NCI-H146 treated with DMSO at 0.1 percent for 48 hours (cell line): ENCODE measurements around the gene COX15.
"Not testable (repeated sequence)": the region's sequence is repeated elsewhere in the genome, so short reads cannot be mapped to it uniquely, and the experiment has no call there.

ENCODE experiments used
- DNase-seq: peaks from one replicate; lab custom pipeline; 2025; ENCODE audit not compliant: unreplicated experiment; lab: John Stamatoyannopoulos, UW

The COX15 gene

DNA sequence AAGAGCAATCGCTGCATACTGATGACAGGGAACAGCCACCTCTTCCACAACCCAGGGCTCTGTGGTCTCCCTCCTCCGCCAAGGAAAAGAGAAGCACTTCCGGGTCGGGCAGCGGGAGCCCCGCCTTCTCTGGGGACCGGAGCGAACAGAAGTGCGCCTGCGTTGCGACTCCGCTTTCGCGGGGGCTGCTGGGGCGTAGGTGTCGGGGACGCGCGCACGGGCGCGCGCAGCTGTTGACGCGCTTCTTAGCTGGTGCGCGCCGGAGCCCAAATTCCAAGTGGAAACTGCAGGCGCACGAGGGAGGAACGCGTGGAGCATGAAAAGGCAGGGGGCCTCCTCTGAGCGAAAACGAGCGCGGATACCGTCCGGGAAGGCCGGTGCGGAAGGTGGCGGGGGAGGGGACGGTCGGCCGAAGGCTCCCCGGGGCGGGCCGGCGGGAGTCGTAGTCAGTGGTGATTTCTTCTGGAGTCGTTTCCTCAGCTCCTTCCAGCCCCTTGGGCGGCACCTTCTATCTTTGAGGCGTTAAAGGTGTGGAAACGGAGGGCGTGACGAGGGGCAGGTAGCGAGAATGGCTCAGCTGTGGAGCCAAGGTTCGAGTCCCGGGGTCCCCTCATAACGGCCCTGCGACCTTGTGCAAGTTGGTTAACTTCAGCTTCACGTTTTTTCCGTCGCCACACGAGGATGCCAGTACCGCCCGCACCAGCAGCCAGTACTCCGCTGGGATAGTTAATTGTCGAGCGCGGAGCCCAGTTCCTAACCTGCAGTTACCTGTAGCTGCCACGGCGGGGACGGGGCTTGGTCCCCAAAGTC is at the start of gene COX15, which contains the start of gene CUTC:
TSS of gene COX15 (minus strand) at position 95 of the 810 bp plus-strand sequence. CDS start at position 17, 78 bp downstream.
TSS of gene CUTC (plus strand) at position 202 of the 810 bp plus-strand sequence. CDS start at position 317, 115 bp downstream.
- DNase-seq, result peak; percentile 88

- no peak for DNase-seq
These were observed 47.4 kb upstream of the COX15 start for GRCh38 chr10:99779335-99779734.

- DNase-seq, result no peak
These were observed 46.2 kb upstream of the COX15 start for GRCh38 chr10:99777918-99778714.

GRCh38 chr10:99775850-99776249 is 43.9 kb upstream of the COX15 start:
- no peak for DNase-seq

GRCh38 chr10:99770408-99771045 is 38.6 kb upstream of the COX15 start:
- no peak for DNase-seq

- DNase-seq, result no peak
These were observed 37.8 kb upstream of the COX15 start for GRCh38 chr10:99769706-99770105.

GRCh38 chr10:99768556-99768955 is 36.6 kb upstream of the COX15 start:
- no peak for DNase-seq

- DNase-seq, result no peak
These were observed 36.0 kb upstream of the COX15 start for GRCh38 chr10:99767901-99768300.

DNA sequence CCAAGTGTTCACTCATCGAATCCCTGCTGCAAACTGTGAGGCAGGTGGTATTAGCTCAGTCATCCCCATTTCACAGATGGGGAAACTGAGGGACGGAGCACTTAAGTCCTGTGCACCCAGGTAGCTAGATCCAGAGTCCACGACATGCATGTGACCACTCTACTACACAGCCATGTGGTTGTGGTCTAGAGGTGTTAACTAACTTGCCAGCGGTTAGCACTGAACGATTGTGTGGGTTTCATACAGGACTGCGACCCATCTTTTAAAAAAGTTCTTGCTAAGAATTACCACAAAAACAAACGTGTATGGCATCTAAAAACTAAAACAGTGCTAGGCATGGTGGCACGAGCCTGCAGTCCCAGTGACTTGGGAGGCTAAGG is 34.4 kb upstream of the COX15 start:
- no peak for DNase-seq

- no peak for DNase-seq
These were observed 33.9 kb upstream of the COX15 start for GRCh38 chr10:99765672-99766301.

DNA sequence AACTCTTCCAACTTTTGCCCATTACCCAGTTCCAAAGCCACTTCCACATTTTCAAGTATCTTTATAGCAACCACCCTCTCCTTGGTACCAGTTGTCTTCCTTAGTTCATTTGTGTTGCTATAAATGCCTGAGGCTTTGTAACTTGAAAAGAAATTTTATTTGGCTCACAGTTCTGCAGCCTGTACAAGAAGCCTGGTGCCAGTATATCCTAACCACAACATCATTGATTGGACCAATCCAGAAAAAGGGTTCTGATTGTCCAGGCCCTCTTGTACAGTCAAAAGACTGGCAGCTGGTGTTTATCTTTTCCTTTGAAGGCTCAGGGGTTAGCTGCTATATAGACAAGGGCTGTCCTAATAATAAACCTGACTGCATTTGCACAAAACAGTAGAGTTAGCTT is 29.4 kb upstream of the COX15 start:
- no peak for DNase-seq

GRCh38 chr10:99760321-99760720 is 28.4 kb upstream of the COX15 start:
- DNase-seq, result no peak

- DNase-seq, result no peak
These were observed 26.4 kb upstream of the COX15 start for GRCh38 chr10:99758211-99758891.

GRCh38 chr10:99756159-99756558 is 24.2 kb upstream of the COX15 start:
- DNase-seq, result no peak

DNA sequence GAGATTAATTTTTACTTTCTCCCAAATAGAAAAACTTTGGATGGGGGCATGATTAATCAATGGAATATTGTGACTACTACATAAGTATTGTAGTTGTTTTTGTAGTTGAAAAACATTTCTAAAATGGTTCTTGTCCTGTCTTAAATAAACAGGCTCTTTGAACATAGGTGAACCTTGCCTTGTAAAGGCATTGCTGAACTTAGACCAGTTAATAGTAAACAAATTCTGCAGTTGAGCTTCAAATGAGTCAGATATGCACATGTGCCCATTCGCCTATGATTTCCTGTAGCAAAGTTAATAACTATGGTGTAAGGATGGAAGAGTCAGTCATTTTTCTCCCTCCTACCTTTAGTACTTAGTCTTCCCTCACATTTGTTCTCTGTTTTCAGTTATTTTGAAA is 22.7 kb upstream of the COX15 start:
- no peak for DNase-seq

GRCh38 chr10:99750641-99751040 is 18.7 kb upstream of the COX15 start:
- no peak for DNase-seq

GRCh38 chr10:99748823-99749451 is 17.0 kb upstream of the COX15 start:
- no peak for DNase-seq

DNA sequence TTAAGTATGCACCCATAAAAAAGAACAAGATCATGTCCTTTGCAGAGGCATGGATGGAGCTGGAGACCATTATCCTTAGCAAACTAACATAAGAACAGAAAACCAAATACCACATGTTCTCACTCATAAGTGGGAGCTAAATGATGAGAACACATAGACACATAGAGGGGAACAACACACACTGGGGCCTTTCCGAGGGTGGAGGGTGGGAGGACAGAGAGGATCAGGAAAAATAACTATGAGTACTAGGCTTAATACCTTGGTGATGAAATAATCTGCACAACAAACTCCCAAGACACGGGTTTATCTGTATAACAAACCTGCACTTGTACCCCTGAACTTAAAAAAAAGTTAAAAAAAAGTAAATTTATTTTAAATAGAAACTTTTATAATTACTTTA is 14.2 kb upstream of the COX15 start:
- not testable (repeated sequence) for DNase-seq

- no peak for DNase-seq
These were observed 11.9 kb upstream of the COX15 start for GRCh38 chr10:99743841-99744240.

GRCh38 chr10:99742701-99743100 is 10.8 kb upstream of the COX15 start:
- no peak for DNase-seq
